Prostate gland (tissue), 2 donors: ENCODE measurements around the gene ANKRD44. TPM values are rescaled to one million over a fixed set of nuclear protein-coding genes. Genes with fewer than 3 reads are reported as not detected.

Experiments
- DNase-seq: peaks from one replicate; pipeline ENCODE4 v3.0.0-alpha.2; 2019; ENCODE audit warnings: low spot score
- H3K27ac ChIP-seq, 2 donors: fragments of 200-600 bp; sonication (generic); 2 replicates each; pipeline ENCODE4 v1.5.1; 2017 to 2019
- H3K27me3 ChIP-seq: fragments of 200-600 bp; sonication (generic); replicated peaks from 2 replicates; pipeline ENCODE4 v1.5.1; 2019; ENCODE audit not compliant: insufficient read depth
- H3K36me3 ChIP-seq, 2 donors: fragments of 200-600 bp; sonication (generic); 1 replicate in 1 of 2; 2 replicates in 1 of 2; pipeline versions ENCODE4 v1.5.1 to v1.8.1; 2017 to 2019
- H3K4me1 ChIP-seq: fragments of 200-600 bp; sonication (generic); replicated peaks from 2 replicates; pipeline ENCODE4 v1.5.1; 2019
- H3K4me3 ChIP-seq, 2 donors: fragments of 200-600 bp; sonication (generic); 2 replicates each; pipeline ENCODE4 v1.5.1; 2017 to 2019
- H3K9me3 ChIP-seq: fragments of 200-600 bp; sonication (generic); 2 replicates; pipeline ENCODE4 v1.5.1; 2017
- CTCF ChIP-seq, 4 experiments: fragments of 200-600 bp in 2 of 4; fragments of 450-650 bp in 2 of 4; sonication (generic) in 2 of 4; IDR thresholded peaks; 1 replicate in 3 of 4; 2 replicates in 1 of 4; pipeline ENCODE4 v1.5.1; 2016 to 2019; ENCODE audit warnings: antibody characterized with exemption in 4 of 4, mild to moderate bottlenecking in 2 of 4, moderate library complexity in 2 of 4
- POLR2A ChIP-seq: fragments of 450-650 bp; IDR thresholded peaks from one replicate; pipeline ENCODE4 v1.6.1; 2016; ENCODE audit warnings: antibody characterized with exemption, mild to moderate bottlenecking
- POLR2AphosphoS5 ChIP-seq: sonication (generic); formaldehyde crosslinking; IDR thresholded peaks from one replicate; pipeline ENCODE4 v1.6.1; 2017; ENCODE audit warnings: antibody characterized with exemption
- WGBS: methylation state at CpG from one replicate; pipeline ENCODE4 v1.1.5; 2018; 5-methylcytosine and 5-hydroxymethylcytosine counted together
- intact Hi-C: fragments of 100-400 bp; cut with DNase I; formaldehyde crosslinking; loops from one replicate; pipeline ENCODE4 v1.14.2; 2022
- total RNA-seq, 2 donors: library from RNA; depleted of rRNA; stranded (reverse); fragments of >200 nt; gene quantifications; one replicate each; pipeline ENCODE4 v1.1.0, GENCODE V29; 2016

Gene ANKRD44
- total RNA-seq, 2 donors from 2014 or later = 6.0 to 11.2 TPM

GRCh38 chr2:197164141-197164754, 146.3 kb downstream of the ANKRD44 start:
- TF ChIP-seq POLR2AphosphoS5 (no peak), POLR2A (no peak)
- intact Hi-C loops = no loop called here
- no peak for DNase-seq

GRCh38 chr2:197163712-197164140, 146.9 kb downstream of the ANKRD44 start:
- no peak for TF ChIP-seq POLR2AphosphoS5
- no peak for TF ChIP-seq POLR2A
- TF ChIP-seq CTCF (IDR thresholded peaks at IDR 0.05) = no peak
- H3K27ac ChIP-seq = no peak overlapping the region
- WGBS = 93% methylated on average over 17 of the region's 17 CpGs
- H3K4me3 ChIP-seq = no peak overlapping the region
- no peaks in the 10 kb centered on the region for H3K4me1 ChIP-seq
- H3K36me3 ChIP-seq = no peaks in the 10 kb centered on the region
- DNase-seq = no peak
- intact Hi-C loops = no loop called here
- H3K27me3 ChIP-seq = no peaks in the 10 kb centered on the region
- no peaks in the 10 kb centered on the region for H3K9me3 ChIP-seq

More at GRCh38 chr2:197164141-197164754, 146.3 kb downstream of the ANKRD44 start:
- no peaks in the 10 kb centered on the region for H3K27me3 ChIP-seq
- no peak overlapping the region for H3K27ac ChIP-seq
- H3K4me3 ChIP-seq = no peak overlapping the region
- H3K4me1 ChIP-seq = no peaks in the 10 kb centered on the region
- 76% methylated on average over 36 of the region's 39 CpGs for WGBS
- H3K36me3 ChIP-seq = no peaks in the 10 kb centered on the region
- no peaks in the 10 kb centered on the region for H3K9me3 ChIP-seq

- H3K4me1 ChIP-seq = peaks cover 5% of the 10 kb centered on the region
- no peak for DNase-seq
- H3K36me3 ChIP-seq = no peaks in the 10 kb centered on the region
- no peak overlapping the region for H3K27ac ChIP-seq
- TF ChIP-seq POLR2A = no peak
- TF ChIP-seq POLR2AphosphoS5 = no peak
- TF ChIP-seq CTCF (IDR thresholded peaks at IDR 0.05) = no peak
- intact Hi-C loops = no loop called here
- no peaks in the 10 kb centered on the region for H3K27me3 ChIP-seq
- H3K9me3 ChIP-seq = no peaks in the 10 kb centered on the region
- H3K4me3 ChIP-seq = no peak overlapping the region
- 86% methylated on average over 5 of the region's 5 CpGs for WGBS
Observed at GRCh38 chr2:197161774-197162173, 148.8 kb downstream of the ANKRD44 start.

- Histone ChIP-seq H3K4me1 (peaks cover 5% of the 10 kb centered on the region), H3K4me3 (no peak overlapping the region), H3K27me3 (no peaks in the 10 kb centered on the region), H3K27ac (no peak overlapping the region), H3K9me3 (no peaks in the 10 kb centered on the region), H3K36me3 (no peaks in the 10 kb centered on the region)
- intact Hi-C loops = no loop called here
- no peak for DNase-seq
- TF ChIP-seq POLR2AphosphoS5 = no peak
- no peak for TF ChIP-seq CTCF (IDR thresholded peaks at IDR 0.05)
- no peak for TF ChIP-seq POLR2A
- WGBS = 87% methylated on average over 4 of the region's 4 CpGs
Observed at GRCh38 chr2:197159661-197160211, 150.8 kb downstream of the ANKRD44 start.

GRCh38 chr2:197158591-197159550, 151.7 kb downstream of the ANKRD44 start:
- TF ChIP-seq CTCF (IDR thresholded peaks at IDR 0.05) = no peak
- TF ChIP-seq POLR2AphosphoS5 = no peak
- TF ChIP-seq POLR2A = no peak
- Histone ChIP-seq H3K4me3 (no peak overlapping the region), H3K36me3 (no peaks in the 10 kb centered on the region), H3K4me1 (peaks cover 5% of the 10 kb centered on the region), H3K27me3 (no peaks in the 10 kb centered on the region), H3K9me3 (no peaks in the 10 kb centered on the region), H3K27ac (no peak overlapping the region)
- intact Hi-C loops = no loop called here
- 21% methylated on average over 7 of the region's 7 CpGs for WGBS
- no peak for DNase-seq
